Osteocyte (in vitro differentiated cells): ENCODE measurements around the gene ITPR1. TPM values are rescaled to one million over a fixed set of nuclear protein-coding genes. Genes with fewer than 3 reads are reported as not detected.

Experiments used
- DNase-seq: peaks from one replicate; pipeline ENCODE4 v3.0.0; 2021; ENCODE audit warnings: mixed read lengths; ENCODE audit not compliant: unreplicated experiment; ENCODE audit errors: extremely low spot score
- H3K27ac Mint-ChIP-seq: one replicate; pipeline ENCODE4 v1.8.0; 2021; ENCODE audit warnings: mild to moderate bottlenecking, mixed read lengths; ENCODE audit not compliant: unreplicated experiment
- H3K27me3 Mint-ChIP-seq: one replicate; pipeline ENCODE4 v1.8.0; 2021; ENCODE audit warnings: mixed read lengths; ENCODE audit not compliant: unreplicated experiment
- H3K36me3 Mint-ChIP-seq: one replicate; pipeline ENCODE4 v1.8.0; 2021; ENCODE audit warnings: mixed read lengths; ENCODE audit not compliant: unreplicated experiment
- H3K4me1 Mint-ChIP-seq: one replicate; pipeline ENCODE4 v1.8.0; 2021; ENCODE audit warnings: mixed read lengths; ENCODE audit not compliant: unreplicated experiment
- H3K4me3 Mint-ChIP-seq: one replicate; pipeline ENCODE4 v1.8.0; 2021; ENCODE audit warnings: mild to moderate bottlenecking, moderate library complexity, mixed read lengths; ENCODE audit not compliant: unreplicated experiment
- H3K9me3 Mint-ChIP-seq: one replicate; pipeline ENCODE4 v1.8.0; 2021; ENCODE audit warnings: mixed read lengths; ENCODE audit not compliant: unreplicated experiment
- total RNA-seq: library from RNA; stranded (reverse); gene quantifications from 2 replicates; pipeline ENCODE4 v1.2.1, GENCODE V29; 2021
- TF ChIP-seq, protein P1 (sequence below): fragments of 200-600 bp; sonication (generic); IDR thresholded peaks from 2 replicates; pipeline ENCODE4 v1.5.0; 2021; ENCODE audit warnings: antibody characterized with exemption, mild to moderate bottlenecking, moderate library complexity

ITPR1 gene
- total RNA-seq, 1 donor from 2014 or later, result 34.3 TPM

DNA sequence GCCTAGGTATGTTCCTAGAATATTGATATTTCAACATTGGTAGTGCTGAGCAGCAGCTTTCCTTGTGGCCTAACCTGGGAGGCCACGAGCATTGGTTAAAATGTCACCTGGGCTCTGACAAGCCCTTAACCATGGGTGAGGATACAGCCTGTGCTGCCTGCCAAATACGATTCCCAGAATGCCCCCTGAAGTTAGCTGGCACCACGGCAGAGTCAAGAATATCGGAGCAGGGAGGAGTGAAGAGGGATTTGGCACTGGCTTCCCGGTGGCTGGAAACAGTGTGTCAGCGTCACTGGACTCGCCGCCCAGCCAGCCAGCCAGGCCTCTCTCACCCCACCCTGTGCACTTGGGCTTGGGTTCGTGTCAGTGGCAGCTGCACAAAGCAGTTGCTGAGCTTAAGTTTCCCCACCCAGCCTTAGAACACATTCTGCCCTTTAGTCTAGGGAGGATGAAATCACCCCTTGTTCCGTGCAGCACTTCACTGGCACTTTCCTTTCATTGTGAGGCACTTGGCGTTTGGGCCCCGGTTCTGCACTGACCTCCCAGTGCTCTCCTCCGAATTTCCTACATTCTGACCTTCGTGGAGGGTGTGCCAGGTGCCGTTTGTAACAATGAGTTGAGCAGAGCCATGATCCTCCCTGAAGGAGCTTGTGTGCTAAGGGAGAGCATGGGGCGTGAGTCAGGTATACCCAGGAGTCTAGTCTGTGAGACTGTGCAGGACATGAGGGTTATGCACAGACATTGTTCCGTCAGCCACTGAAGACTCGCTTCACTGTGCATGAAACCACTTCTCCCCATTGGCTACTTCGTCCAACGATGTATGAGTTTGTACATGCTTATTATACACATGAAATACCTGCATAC is 333.3 kb downstream of the ITPR1 start:
- Mint-ChIP-seq H3K9me3 (peaks cover 3% of the 10 kb centered on the region), H3K27me3 (no peaks in the 10 kb centered on the region), H3K27ac (no peak overlapping the region), H3K36me3 (peaks cover 4% of the 10 kb centered on the region), H3K4me1 (peaks cover 35% of the 10 kb centered on the region), H3K4me3 (no peak overlapping the region)
- no peak for DNase-seq
- TF ChIP-seq, protein P1, sequence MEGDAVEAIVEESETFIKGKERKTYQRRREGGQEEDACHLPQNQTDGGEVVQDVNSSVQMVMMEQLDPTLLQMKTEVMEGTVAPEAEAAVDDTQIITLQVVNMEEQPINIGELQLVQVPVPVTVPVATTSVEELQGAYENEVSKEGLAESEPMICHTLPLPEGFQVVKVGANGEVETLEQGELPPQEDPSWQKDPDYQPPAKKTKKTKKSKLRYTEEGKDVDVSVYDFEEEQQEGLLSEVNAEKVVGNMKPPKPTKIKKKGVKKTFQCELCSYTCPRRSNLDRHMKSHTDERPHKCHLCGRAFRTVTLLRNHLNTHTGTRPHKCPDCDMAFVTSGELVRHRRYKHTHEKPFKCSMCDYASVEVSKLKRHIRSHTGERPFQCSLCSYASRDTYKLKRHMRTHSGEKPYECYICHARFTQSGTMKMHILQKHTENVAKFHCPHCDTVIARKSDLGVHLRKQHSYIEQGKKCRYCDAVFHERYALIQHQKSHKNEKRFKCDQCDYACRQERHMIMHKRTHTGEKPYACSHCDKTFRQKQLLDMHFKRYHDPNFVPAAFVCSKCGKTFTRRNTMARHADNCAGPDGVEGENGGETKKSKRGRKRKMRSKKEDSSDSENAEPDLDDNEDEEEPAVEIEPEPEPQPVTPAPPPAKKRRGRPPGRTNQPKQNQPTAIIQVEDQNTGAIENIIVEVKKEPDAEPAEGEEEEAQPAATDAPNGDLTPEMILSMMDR, result no peak

DNA sequence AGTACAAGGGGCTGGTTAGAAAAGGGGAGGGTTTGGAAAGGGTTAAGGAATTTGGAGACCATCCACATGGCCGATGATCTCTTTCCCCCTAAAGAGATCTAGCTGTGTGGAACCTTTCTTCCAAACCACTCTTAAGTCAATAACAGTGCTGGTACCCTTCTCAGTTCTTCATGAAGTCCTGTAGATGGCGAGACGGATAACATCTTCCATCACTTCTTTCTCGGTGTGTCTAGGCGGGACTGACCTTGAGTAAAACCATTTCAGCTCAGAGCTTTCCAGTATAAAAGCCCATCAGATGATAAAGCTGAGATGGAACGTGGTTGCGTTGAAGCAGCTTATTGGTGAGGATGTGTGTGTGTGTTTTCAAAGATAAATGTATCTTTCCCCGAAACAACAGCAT is 334.6 kb downstream of the ITPR1 start:
- Mint-ChIP-seq H3K4me1 (peaks cover 43% of the 10 kb centered on the region), H3K9me3 (peaks cover 3% of the 10 kb centered on the region), H3K27me3 (no peaks in the 10 kb centered on the region), H3K27ac (no peak overlapping the region), H3K36me3 (peaks cover 2% of the 10 kb centered on the region), H3K4me3 (no peak overlapping the region)
- TF ChIP-seq, protein P1, result no peak
- DNase-seq, result no peak

DNA sequence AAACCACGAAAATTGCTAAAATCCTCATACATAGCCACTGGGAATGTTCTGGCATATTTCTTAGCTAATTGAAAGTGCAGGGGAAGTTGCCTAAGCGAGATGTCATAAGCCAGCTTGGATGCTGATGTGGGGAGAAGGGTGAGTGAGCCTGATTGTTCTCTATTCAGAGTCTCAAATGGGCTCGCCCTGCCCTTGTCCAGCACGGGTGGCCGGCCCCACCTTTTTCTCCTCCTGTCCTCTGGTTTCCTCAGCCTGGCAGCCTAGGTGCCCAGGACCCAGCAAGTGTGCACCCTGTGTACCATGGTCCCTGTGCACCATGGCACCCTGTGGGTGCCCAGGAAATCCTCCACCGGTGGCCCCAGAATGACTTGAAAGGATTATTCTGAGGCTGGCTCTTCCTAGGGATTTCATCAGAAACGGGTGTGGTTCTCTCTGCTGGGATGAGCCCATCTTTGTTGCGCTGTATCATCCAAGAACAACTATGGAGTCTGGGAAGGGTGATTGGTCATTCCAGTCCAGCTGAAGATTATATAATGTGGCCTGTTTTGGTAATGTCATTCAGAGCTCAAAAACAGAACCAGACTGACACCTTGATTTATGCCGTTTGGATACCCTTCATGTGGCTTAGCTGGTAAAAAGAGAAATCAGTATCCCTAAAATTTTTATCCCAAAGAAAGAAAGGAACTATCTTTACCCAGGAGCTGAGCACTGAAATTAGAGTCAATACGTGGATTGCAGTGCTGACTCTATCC is 335.3 kb downstream of the ITPR1 start:
- H3K4me1 Mint-ChIP-seq, result peaks cover 43% of the 10 kb centered on the region
- H3K4me3 Mint-ChIP-seq, result no peak overlapping the region
- no peaks in the 10 kb centered on the region for H3K27me3 Mint-ChIP-seq
- DNase-seq, result no peak
- H3K36me3 Mint-ChIP-seq, result peaks cover 2% of the 10 kb centered on the region
- H3K9me3 Mint-ChIP-seq, result peaks cover under 1% of the 10 kb centered on the region
- no peak overlapping the region for H3K27ac Mint-ChIP-seq
- TF ChIP-seq, protein P1, result no peak

DNA sequence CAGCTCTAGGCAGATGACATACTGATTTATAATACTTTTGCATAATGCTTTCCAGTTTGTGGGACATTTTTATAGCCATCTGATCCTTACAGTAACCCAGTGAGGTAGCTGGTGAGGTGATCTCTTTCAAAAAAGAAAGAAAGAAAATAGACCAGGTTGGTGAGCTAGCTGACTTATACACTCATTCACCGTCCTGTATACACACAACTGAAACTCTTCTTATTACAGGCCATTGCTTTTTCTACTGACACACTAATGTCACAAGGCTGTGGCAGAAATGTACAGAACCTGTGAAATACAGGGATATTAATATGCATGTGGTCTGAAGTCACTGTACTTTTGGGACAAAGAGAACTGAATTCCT is 335.9 kb downstream of the ITPR1 start:
- Mint-ChIP-seq H3K9me3 (no peaks in the 10 kb centered on the region), H3K4me3 (no peak overlapping the region), H3K36me3 (peaks cover 2% of the 10 kb centered on the region), H3K4me1 (peaks cover 43% of the 10 kb centered on the region), H3K27me3 (no peaks in the 10 kb centered on the region), H3K27ac (peak overlapping the region; percentile 29)
- DNase-seq, result no peak
- TF ChIP-seq, protein P1, result no peak

DNA sequence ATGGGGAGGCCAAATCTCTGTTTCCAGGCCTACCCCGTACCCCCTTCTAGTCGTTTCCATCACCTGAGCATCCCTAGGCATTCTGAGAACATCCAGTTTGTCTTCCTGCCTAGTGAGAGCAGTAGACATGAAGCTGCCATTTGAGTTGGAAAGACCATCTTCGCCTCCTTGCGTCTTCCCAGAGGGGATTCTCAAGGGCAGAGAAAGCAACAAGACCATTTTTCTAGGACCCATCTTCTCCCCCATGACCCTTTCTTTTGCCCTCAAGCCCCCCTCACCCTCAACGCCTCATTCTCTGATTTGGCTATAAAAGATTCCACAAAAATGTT is 337.4 kb downstream of the ITPR1 start:
- Mint-ChIP-seq H3K4me1 (peaks cover 31% of the 10 kb centered on the region), H3K27me3 (no peaks in the 10 kb centered on the region), H3K27ac (peak overlapping the region; percentile 98), H3K36me3 (peaks cover 4% of the 10 kb centered on the region), H3K9me3 (no peaks in the 10 kb centered on the region), H3K4me3 (no peak overlapping the region)
- DNase-seq, result no peak
- TF ChIP-seq, protein P1, result no peak
